Stimulated activated CD4-positive, alpha-beta T cell treated with anti-CD3 and anti-CD28 coated beads, TNF-alpha, amount 100 ng/mL, for 48 hours (primary cell): ENCODE measurements around the gene HNRNPK.

Source experiments
- DNase-seq, 3 donors: peaks; one replicate each; pipeline ENCODE4 v3.0.0-alpha.2; 2020; ENCODE audit warnings: low read depth in 3 of 3

Gene HNRNPK

DNA sequence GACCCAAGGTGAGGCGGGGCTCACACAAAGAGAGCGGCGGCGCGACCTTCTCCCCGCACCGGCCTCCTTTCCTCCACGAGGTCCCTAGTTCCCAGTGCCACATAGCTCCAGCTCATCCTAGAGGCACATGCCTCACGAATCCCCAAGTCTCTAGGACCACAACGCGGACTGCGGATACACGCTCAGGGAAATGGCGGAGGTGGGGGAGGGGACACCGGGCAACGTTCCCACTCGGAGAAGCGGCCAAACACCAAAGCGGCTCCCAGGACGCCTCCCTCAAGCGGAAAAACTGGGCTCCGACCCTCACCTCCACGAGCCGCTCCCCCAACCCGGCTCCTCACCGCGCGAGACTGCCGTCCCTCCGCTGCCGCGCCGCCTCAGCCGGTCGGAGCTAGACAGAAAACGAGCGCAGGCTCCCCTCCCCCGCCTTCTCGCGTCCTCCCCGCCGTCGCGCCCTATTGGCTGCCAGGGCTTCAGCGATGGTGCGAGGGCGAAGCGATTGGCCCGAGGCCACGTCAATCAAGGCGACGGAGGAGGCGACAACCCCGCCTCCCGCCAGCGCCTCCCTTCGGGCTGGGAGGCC is at the start of gene HNRNPK:
Gene HNRNPK (minus strand): TSS at position 404 of the 583 bp plus-strand sequence. CDS start 1,963 bp downstream, outside the sequence.
- DNase-seq = peak; percentile 97 to 99 (median 99)

DNA sequence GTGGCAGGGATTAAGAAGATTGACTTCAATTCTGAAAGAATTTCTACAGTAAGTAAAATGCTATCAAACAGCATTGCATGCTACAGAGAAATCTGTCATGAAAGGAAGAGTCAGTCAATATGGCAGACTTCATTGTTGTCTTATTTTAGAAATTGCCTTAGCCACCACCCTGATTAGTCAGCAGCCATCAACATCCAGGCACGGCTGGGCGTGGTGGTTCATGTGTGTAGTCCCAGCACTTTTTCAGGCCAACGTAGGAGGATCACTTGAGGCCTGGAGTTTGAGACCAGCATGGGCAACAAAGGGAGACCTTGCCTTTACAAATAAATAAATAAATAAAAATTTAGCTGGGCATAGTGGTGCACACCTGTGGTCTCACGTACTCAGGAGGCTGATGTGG is 47.2 kb upstream of the HNRNPK start:
- DNase-seq = no peak

DNA sequence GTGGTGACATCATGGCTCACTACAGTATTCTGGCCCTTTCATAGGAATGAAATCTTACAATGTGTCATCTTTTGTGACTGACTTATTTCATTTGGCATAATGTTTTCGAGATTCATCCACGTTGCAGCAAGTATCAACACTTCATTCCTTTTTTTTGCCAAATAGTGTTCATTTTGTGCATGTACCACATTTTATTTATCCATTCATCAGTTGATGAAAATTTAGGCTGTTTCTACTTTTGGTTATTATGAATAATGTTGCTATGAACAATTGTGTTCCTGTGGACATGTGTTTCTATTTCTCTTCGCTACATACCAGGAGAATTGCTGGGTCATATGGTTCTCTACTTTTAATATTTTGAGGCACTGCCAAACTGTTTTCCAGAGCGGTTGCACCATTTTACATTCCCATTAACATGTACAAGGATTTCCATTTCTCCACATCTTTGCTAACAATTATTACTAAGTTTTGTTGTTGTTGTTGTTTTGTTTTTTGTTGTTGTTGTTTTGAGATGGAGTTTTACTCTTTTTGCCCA is 44.1 kb upstream of the HNRNPK start:
- no peak for DNase-seq

DNA sequence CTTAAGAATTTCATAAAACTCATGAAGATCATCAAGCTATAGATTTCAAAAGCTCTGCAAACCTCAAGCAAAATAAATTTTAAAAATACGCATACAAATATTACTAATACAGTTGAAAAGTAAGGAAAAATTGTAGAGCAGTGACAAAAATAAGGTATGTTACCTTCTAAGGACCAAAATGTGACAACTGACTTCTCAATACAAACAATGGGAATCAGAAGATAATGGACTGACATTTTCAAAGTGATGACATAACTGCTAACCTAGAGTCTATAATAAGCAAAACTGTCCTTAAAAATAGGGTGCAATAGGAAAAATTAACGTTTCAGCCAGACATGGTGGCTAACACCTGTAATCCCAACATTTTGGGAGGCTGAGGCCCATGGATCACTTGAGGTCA is 27.6 kb upstream of the HNRNPK start:
- no peak for DNase-seq

DNA sequence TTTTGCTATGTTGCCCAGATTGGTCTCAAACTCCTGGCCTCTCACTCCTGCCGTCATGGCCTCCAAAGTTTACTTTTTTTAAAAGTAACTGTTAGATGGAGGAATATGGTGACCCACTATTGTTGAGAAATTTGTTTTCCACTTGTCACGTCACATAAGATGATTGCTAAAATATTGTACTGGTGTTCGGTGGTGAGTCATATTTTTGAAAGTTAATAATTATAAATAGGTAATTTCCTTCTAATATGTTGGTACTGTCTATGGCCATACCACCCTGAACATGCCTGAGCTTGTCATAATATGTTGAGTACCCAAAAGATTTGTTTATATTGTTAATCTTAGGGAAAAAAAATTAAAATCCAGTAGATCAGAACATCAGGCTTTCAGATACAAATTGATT is 23.2 kb upstream of the HNRNPK start:
- no peak for DNase-seq

DNA sequence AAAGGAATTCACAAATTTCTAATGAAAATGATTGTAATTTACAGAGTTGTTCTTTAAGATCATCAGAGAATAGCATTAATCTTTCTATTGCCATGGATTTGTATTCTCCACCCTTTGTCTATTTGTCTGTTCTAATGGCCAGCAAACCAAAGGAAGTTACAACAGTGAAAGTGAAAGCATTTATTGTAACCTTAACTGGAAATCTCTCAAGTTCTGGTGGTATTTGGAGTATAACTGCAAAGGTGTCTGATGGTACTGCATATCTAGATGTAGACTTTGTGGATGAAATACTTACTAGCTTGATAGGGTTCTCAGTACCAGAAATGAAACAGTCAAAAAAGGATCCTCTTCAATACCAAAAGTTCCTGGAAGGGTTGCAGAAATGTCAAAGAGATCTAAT is 22.3 kb upstream of the HNRNPK start:
- DNase-seq = no peak

DNA sequence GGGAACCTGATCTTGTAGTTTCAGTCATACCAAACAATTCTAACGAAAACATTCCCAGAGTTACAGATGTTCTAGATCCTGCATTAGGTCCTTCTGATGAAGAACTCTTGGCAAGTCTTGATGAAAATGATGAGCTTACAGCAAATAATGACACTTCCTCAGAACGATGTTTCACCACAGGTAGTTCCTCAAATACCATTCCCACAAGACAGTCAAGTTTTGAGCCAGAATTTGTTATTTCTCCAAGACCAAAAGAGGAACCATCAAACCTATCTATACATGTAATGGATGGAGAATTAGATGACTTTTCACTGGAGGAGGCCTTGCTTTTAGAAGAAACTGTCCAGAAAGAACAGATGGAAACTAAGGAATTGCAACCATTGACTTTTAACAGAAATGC is 21.6 kb upstream of the HNRNPK start:
- DNase-seq = no peak

DNA sequence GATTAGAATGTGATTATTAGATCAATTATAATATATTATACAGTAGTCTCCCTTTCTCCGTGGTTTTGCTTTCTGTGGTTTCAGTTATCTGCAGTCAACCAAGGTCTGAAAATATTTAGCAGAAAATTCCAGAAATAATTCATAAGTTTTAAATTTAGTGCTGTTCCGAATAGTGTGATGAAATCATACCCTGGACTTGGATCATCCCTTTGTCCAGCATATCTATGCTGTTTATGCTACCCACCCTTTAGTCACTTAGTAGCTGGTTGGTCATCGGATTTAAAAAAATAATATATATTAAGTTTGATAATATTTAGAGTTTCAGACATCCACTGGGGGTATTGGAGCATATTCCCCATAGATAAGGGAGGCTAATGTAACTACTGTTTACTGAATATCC is 20.2 kb upstream of the HNRNPK start:
- no peak for DNase-seq

DNA sequence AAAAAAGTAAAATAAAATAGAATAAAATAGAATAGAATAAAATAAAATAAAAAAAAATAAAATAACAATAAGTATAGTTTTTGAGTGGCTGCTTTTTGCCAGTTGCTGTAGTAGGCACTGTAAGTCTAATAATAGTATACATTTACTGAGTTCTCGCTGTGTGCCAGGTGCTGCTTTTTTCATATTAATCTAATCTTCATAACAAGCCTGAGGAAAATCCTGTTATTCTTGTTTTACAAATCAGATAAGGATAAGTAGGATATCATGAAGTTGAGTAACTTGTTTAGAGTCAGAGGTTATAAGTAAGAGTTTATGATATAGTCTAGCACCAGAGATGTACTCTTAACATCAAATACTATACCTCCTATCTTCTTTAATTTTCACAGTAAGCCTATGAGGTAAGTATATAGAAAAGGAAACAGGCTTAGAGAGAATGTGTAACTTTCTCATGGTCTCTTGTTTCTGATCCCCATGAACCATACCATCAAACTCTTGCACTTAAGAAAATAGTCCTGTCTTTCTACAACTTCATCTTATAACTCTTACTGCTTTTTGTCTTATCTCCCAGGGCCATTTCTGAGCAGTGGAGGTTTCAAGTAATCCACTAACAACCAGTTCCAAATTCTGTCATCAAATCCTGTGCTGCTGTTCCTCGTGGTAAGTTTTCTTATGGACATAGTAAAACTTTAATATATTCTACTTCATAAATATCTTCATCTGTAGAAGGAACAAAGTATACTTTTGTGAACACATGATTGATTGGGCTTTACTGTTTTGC is 19.3 kb upstream of the HNRNPK start:
- no peak for DNase-seq

DNA sequence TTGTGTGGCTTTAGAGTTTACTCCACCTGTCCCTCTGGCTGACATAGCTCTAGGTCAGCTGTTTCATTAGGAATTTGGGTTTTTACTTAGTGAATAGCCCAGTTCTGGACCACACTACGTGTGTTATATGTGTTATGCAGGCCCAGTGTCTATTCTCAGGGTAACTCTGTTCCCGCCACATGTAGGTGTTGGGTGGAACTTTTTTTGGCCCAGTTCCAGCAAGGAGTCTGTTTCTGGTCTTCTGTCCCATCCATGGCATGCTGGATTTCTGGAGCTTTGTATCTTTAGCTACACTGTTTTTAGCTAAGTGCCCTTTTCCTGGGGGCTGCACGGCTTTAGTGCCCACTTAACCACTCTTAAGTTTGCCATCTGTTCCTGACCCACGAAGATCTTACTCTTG is 16.1 kb upstream of the HNRNPK start:
- DNase-seq = no peak

DNA sequence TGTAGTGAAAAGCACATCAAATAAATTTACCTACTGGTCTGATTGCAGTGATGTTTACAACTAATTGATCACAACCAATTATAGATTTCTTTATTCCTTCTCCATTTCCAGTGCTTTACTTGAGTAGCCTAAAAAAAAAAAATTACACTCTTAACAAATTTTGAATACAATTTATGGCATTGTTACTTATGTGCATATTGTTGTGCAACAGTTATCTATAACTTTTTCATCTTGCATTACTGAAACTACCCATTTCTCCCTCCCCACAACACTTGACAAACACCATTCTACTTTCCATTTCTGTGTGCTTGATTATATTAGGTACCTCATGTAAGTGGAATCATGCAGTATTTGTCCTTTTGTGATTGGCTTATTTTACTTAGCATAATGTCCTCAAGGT is 12.9 kb upstream of the HNRNPK start:
- DNase-seq = no peak

DNA sequence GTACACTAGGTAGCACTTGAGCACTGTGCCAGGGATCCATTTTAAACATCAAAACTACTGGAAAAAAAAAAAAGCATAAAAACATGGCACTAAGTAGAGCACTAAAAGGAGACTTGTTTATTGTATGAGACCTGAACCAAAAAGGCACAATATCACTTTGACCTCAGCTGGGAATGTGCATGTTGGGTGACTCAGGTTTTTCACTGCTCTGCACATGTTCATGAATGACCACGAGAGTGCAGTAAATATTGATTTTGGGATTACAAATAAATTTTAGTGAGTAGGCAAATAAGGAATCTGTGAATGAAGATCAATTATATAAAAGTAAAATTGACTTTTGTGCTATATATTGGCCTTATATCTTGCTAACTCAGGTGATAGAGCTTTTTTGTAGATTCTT is 12.4 kb upstream of the HNRNPK start:
- no peak for DNase-seq

DNA sequence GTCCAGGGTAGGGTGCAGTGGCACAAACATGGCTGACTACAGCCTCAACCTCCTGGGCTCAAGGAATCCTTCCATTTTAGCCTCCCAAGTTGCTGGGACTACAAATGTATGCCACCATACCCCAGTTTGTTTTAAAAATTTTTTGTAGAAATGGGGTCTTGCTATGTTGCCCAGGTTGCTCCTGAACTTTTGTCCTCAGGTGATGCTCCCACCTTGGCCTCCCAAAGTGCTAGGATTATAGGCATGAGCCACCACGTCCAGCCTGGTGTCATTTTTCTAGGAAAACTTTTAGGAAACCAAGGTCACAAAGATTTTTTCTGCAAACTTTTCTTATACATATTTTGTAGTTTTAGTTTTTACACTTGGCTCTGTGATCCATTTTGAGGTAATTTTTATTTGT is 11.3 kb upstream of the HNRNPK start:
- no peak for DNase-seq

DNA sequence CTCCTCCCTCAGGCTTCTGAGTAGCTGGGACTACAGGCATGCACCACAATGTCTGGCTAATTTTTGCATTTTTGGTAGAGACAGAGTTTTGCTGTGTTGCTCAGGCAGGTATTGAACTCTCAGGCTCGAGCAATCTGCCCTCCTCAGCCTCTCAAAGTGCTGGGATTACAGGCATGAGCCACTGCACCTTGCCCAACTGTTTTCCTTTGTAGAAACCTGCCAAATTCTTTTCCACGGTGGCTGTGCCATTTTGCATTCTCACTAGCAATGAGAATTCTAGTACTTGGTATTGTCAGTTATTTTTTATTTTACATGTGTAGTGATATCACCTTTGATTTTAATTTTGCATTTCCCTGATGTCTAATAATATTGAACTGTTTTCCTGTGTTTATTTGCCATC is 8.4 kb upstream of the HNRNPK start:
- DNase-seq = no peak

DNA sequence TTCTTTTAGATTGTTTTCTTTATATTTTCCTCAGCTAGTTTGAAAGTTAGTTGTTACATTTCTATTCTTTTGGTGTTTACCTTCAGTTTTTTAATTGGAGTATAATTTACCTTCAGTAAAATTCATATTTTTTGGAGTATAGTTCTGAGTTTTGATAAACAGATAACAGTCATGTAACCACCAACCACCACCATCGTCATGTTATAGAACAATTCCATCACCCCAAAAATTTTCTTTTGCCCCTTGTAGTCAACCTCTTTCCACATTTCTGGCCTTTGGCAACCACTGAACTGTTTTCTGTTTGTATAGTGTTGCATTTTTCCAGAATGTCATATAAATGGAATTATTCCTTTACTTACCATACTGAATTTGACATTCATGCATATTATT is 7.4 kb upstream of the HNRNPK start:
- no peak for DNase-seq

DNA sequence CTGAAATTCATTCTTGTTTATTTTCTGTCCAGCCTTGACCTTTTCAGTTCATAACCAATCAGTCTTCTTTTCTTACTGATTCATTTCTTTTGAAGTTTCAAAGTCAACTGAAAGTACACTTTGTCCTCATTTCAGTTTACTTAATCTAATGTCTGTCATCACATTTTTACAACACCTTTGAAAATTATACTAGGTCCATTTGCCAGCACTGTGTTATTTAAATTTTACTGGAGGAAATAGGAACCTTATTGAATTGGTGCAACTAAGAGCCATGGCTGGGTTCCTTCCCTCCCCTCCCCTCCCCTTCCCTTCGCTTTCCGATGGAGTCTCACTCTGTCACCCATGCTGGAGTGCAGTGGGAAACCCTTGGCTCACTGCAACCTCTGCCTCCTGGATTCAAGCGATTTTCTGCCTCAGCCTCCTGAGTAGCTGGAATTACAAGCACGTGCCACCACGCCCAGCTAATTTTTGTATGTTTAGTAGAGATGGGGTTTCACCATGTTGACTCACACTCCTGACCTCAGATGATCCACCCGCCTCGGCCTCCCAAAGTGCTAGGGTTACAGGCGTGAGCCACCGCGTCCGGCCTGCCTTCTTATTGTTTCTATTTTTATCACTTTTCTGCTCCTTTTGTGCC is 6.9 kb upstream of the HNRNPK start:
- DNase-seq = no peak

DNA sequence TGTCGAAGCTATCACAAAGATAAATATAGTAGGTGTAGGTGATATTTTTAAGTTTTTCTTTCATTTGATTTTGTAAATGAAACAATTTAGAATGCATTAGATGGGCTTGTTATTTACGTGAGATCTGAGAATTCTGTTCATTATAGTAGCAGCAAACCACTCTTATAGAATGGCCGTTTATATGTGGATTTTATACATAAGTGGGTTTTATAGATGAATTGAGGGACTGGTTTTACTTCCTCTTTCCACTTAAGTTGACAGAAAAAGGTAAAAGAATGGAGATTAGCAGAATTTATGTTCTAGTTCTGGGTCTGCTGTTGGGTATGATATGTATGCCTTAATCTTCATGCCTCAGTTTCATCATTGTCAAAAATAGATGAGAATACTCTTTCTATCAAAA is 6.2 kb upstream of the HNRNPK start:
- no peak for DNase-seq

DNA sequence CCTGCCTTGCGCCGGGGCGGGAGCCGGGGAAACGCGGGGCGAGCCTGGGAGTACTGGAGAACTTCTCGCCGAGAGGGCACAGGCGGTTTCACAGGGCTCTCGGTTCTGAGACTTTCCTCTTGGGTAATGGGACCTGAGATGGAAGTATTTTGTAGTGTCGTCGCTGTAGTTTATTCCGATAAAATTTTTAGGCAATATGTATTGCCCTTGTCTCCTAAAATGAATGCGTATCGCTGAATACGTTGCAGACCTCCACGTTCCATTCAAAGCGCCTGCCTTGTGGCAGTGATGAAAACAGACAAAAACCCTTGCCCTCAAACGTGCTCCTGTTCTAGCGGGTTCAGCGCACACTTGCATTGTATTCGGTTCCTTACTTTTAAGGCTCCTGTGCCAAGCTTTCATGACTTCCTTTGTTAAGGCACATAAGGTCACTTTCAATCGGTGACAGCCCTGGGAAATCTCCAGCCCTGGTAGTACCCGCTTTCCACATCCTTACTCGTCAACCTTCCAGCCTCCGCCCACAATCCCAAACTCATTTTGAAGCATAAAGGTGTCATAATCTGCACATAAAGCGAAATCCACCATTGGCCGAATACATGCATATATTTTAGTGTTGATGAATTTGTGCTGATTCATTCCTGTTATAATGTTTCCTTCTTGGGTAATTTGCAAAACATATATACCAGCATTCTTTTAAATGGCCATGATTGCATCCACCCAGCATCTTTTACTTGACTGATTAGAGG is 1.3 kb upstream of the HNRNPK start:
- DNase-seq = peak in 1 of 3 donors; percentile 8

DNA sequence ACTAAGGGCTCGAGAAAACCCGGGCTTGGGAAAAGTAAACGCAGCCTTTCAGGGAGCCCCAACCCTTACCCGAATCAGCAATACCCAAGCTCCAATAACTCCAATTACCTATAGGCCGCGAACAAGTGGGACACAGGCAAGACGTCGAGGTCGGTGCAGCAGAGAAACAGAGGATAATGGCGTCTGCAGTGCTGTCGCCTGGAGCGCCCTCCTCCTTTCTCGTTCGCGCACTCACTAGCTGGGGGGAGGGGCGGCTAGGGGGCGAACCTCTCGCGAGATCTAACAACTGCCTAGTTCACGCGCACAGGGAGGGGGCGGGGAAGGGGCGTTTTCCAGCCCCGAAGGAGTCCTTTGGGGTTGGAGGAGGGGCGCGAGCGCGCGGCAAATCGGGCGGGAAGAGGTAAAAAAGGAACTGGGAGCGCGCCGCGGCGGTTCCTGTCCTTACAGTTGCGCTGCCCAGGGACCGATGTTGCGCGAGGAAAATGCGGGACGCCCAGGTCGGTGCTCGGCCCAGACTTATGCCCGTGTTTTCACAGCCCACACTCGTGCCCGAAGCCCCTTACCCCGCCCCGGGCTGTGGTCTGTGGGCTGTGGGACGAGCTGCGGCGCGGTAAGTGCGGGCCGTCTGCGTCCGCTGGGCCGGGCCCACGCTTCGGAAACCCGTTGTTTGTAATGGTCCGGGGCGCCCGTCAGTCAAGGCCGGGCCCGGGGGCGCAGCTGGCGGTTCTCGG is 545 bp upstream of the HNRNPK start, which contains the start of gene RMI1:
Gene RMI1 (plus strand): TSS at position 411 of the 731 bp plus-strand sequence. CDS start 20,182 bp downstream, outside the sequence.
- DNase-seq = peak; percentile 99 to 100 (median 99)

DNA sequence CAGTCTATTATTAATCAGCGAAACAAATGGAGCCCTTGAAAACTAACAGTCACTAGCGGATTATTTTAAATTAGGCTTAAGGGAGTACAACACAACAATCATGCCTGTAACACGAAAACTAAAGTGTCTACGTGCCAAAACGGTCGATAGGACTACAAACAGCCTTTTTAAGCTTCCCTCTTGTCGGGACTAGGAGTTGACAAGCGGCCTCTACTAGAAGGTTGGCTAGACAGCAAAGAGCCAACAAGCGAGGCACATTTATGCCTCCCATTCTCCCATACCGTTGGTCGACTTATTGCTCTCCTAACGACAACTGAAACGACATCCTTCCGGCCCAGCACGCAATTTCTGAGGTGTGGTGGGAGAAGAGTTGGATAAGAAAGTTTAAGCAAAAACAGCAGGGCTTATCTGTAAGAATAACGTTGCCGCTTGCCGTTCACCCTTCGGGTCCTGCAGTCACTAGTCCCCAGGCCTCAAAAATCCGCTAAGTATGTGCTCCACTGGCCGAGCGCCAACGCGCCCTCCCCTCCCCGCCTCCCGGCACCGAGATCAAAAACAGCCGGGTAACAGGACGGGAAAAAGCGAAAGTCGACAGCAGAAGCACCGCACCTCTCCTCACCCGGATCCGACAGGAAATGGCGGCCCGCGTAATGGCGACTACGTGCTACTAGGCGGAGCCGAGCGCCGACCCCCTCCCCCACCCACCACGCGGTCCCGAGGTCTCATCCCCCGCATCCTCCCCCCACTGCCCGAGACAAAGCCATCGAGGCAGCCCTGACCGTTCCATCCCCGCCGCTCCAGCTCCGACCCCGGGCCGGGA is 813 bp downstream of the HNRNPK start:
- DNase-seq = peak; percentile 74 to 86 (median 81)
